ENCODE results near the gene EEA1.
"Not testable (repeated sequence)": the region's sequence is repeated elsewhere in the genome, so short reads cannot be mapped to it uniquely, and the experiment has no call there.

EEA1 gene

GRCh38 chr12:92928962-92929915 is at the start of gene EEA1:
TSS of gene EEA1 (minus strand) at chr12:92929295. CDS start at chr12:92929066, 229 bp downstream.
- in situ Hi-C loops (cut with MboI; ENCODE audit: low sequenced_read_pairs), result no loop called here

- in situ Hi-C loops (cut with MboI; ENCODE audit: low sequenced_read_pairs), result no loop called here
Measured at GRCh38 chr12:92978607-92979006, 49.5 kb upstream of the EEA1 start.

- in situ Hi-C loops (cut with MboI; ENCODE audit: low sequenced_read_pairs), result no loop called here
Measured at GRCh38 chr12:92977326-92977725, 48.2 kb upstream of the EEA1 start.

DNA sequence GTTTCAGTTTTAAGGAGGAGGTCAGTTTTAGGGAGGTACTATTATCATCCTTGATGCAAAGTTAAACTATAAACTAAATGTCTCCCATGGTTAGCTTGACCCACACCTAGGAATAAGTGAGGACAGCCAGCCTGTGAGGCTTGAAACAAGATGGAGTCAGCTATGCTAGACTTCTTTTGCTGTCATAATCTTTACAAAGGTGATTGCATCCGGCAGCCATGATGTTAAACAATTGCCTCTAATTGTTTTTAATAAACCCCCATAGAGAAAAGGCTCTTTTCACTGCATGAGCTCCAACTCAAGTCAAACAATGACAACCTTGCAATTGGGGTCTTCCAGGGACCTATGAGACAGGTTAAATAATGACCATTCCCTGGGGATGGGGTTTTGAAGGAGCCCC is 45.7 kb upstream of the EEA1 start:
- in situ Hi-C loops (cut with MboI; ENCODE audit: low sequenced_read_pairs), result no loop called here

GRCh38 chr12:92973614-92974013 is 44.5 kb upstream of the EEA1 start:
- in situ Hi-C loops (cut with MboI; ENCODE audit: low sequenced_read_pairs), result no loop called here

- in situ Hi-C loops (cut with MboI; ENCODE audit: low sequenced_read_pairs), result no loop called here
Measured at GRCh38 chr12:92971859-92972524, 42.9 kb upstream of the EEA1 start.

- in situ Hi-C loops (cut with MboI; ENCODE audit: low sequenced_read_pairs), result no loop called here
Measured at GRCh38 chr12:92968176-92968813, 39.2 kb upstream of the EEA1 start.

DNA sequence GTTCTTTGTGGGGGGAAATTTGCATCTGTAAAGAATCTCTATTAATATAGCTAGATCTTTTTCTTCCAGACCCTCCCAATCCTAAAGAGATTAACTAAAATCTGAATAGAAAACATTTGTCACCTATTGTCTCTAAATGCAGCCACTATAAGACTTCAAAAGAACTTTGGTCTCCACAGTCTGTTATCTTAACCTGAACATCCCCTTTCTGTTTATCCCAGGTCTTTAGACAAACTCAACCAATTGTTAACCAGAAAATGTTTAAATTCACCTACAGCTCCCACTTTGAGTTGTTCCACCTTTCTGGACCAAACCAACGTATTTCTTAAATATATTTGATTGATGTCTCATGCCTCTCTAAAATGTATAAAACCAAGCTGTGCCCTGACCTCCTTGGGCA is 35.3 kb upstream of the EEA1 start:
- in situ Hi-C loops (cut with MboI; ENCODE audit: low sequenced_read_pairs), result not testable (repeated sequence)

- in situ Hi-C loops (cut with MboI; ENCODE audit: low sequenced_read_pairs), result no loop called here
Measured at GRCh38 chr12:92961949-92962348, 32.9 kb upstream of the EEA1 start.

DNA sequence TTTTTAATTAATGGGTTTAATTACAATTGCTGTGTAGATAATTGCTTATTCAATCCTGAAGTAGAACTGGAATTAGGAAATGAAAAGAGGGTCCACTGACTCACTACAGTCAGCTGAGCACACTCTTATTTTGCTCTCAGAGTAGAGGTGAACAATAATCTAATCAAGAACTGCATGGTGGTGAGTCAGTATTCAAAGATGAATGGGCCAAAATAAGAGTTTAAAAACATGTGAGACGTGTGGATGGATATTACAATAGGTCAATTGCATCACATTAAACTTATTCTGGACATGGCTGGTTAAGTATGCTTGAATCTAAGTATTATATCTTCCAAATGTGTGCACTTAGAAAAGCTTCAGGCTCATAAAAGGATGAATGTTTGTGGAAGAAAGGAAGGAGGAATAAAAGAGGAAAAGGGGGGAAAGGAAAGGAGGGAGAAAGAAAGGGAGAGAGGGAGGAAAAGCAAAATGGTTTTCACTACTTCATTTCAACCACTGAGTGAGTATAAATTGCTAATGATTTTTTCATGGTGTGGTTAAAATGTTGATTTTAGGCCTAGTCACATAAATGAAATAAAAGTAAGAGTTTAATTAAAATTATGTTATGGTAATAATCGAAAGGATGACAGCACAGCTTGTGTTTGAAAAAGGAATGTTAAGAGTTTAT is 27.0 kb upstream of the EEA1 start:
- in situ Hi-C loops (cut with MboI; ENCODE audit: low sequenced_read_pairs), result no loop called here

DNA sequence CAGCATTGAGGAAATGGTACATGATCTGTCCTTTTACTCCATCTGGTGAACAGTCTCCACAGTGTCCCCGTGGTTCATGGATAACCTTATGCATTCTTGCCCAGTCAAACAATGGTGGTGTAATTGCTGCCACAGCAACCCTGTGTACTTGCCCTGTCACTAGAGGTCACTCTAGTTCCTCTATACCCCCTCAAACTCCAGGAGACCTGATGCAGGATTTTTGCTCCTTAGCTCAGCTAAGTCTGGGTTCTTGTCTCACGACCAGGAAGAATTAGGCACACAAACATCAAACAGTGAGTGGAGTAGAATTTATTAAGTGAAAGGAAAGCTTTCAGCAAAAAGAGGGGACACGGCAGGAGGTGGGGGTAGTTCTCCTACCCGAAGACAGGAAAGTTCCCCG is 24.7 kb upstream of the EEA1 start:
- in situ Hi-C loops (cut with MboI; ENCODE audit: low sequenced_read_pairs), result no loop called here

- in situ Hi-C loops (cut with MboI; ENCODE audit: low sequenced_read_pairs), result no loop called here
Measured at GRCh38 chr12:92952394-92952793, 23.3 kb upstream of the EEA1 start.

DNA sequence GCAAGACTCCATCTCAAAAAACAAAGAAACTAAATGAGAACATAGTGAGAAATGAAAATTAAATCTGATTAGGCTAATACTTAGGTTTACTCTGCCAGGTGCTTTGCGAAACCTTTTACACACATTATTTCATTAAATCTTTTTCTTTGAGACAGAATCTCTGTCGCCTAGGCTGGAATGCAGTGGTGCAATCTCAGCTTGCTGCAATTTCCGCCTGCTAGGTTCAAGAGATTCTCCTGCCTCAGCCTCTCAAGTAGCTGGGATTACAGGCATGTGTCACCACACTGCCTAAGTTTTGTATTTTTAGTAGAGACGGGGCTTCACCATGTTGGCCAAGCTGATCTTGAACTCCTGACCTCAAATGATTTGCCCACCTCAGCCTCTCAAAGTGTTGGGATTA is 21.9 kb upstream of the EEA1 start:
- in situ Hi-C loops (cut with MboI; ENCODE audit: low sequenced_read_pairs), result no loop called here

GRCh38 chr12:92950011-92950410 is 20.9 kb upstream of the EEA1 start:
- in situ Hi-C loops (cut with MboI; ENCODE audit: low sequenced_read_pairs), result no loop called here

DNA sequence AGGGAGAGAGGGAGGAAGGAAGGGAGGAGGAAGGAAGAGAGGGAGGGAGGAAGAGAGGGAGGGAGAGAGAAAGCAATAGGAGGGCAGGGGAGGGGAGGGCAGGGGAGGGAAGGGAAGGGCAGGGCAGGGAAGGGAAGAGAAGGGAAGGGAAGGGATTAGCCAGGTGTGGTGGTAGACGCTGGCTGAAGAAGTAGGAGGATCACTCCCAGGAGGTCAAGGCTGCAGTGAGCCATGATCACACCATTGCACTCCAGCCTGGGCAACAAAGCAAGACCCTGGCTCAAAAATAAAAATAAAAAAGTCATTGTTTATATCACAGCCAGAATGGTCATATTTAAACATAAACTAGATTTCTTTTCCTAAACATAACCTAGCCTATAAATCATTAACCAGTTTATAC is 20.4 kb upstream of the EEA1 start:
- in situ Hi-C loops (cut with MboI; ENCODE audit: low sequenced_read_pairs), result no loop called here

DNA sequence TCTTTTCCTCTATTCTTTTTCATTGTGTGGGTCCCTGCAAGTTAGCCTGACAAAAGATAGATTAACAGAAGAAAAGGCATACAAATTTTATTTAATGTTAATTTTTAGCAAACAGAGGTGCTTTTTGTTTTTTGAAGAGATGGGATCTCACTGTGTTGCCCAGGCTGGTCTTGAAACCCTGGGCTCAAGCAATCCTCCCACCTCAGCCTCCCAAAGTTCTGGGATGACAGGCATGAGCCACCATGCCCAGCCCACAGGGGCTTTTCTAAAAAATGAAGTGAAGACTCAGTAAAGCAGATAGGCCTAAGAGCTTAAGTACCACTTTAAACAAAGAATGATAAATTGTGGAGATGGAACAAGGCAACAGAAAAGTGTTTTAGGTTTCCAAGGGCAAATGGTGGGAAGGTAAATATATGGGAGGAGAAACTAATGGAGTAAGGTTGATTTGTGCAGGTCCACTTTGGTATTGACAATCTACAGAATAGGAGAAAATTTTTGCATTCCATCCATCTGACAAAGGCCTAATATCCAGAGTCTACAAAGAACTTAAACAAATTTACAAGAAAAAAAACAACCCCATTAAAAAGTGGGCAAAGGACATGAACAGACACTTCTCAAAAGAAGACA is 18.6 kb upstream of the EEA1 start:
- in situ Hi-C loops (cut with MboI; ENCODE audit: low sequenced_read_pairs), result no loop called here

DNA sequence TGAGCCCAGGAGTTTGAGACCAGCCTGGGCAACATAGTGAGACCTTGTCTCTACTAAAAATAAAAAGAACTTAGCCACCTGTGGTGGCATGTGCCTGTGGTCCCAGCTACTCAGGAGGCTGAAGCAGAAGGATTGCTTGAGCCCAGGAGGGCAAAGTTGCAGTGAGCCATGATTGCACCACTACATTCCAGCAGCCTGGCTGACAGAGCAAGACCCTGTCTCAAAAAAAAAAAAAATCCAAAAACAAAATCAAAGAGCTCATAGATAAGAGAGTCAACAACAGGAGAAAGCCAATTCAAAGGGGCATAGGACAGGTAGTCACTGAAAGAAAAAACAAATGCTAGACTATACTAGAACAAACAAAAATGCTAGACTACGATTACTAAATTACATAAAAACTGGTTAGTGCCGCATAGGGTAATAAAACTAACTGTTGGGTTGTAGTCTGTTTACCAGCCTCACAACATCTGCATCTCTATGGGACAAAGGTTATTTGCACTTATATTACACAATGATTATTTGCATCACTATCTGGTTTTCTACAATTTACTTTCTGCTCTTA is 16.6 kb upstream of the EEA1 start:
- in situ Hi-C loops (cut with MboI; ENCODE audit: low sequenced_read_pairs), result no loop called here

GRCh38 chr12:92943482-92944250 is 14.6 kb upstream of the EEA1 start:
- in situ Hi-C loops (cut with MboI; ENCODE audit: low sequenced_read_pairs), result no loop called here

DNA sequence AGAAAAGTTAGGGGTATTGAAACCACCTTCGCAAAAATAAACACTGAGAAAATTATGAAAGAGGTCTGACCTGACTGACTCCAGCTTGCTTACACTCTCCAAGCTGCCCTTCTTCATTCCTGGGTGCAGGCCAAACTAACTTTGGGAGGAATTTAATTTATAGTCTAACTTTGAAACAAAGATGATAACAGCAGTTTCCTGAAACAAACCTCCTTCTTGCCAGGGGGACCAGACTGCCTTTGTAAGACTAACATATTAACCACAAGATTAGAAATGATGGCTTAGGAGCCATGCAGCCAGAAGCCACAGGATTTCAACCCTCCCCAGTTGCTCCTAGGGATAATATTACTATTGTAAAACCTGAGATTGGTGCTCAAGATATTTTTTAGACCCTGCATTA is 13.8 kb upstream of the EEA1 start:
- in situ Hi-C loops (cut with MboI; ENCODE audit: low sequenced_read_pairs), result no loop called here

- in situ Hi-C loops (cut with MboI; ENCODE audit: low sequenced_read_pairs), result no loop called here
Measured at GRCh38 chr12:92939116-92939515, 10.0 kb upstream of the EEA1 start.
